ENCODE data around the gene DROSHA.
"Not testable (repeated sequence)": the region's sequence is repeated elsewhere in the genome, so short reads cannot be mapped to it uniquely, and the experiment has no call there.

Gene DROSHA

DNA sequence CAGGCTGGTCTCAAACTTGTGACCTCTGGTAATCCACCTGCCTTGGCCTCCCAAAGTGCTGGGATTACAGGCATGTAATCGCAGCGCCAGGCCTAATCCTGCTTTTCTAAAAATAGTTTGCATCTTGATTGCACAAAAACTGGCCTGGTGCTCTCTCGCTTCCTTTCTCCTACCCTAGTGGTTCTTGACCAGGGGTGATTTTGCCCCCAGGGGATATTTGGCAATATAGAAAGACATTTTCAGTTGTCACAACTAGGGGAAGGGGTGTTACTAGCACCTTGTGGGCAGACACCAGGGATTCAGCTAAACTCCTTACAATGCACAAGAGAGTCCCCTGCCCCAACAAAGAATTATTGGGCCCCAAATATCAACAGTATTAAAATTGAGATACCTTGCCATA is 139.8 kb downstream of the DROSHA start:
- intact Hi-C loops (cut with DNase I), result no loop called here
- no peak for DNase-seq

DNA sequence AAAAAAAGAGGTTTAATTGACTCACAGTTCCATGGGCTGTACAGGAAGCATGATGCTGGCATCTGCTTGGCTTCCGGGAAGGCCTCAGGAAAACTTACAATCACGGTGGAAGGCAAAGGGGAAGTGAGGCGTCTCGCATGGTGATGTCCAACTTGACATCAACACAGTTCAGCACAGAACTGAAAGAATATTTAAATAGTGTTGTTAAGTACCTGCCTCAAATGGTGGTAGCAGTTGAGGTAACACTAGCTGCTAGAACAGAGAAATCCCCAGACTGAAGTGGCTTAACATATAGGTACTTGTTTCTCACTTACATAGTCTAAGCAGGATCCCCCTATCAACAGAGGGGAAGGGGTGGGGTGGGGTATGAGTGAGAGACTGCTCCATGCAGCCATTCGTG is 141.6 kb downstream of the DROSHA start:
- no peak for DNase-seq
- intact Hi-C loops (cut with DNase I), result no loop called here

DNA sequence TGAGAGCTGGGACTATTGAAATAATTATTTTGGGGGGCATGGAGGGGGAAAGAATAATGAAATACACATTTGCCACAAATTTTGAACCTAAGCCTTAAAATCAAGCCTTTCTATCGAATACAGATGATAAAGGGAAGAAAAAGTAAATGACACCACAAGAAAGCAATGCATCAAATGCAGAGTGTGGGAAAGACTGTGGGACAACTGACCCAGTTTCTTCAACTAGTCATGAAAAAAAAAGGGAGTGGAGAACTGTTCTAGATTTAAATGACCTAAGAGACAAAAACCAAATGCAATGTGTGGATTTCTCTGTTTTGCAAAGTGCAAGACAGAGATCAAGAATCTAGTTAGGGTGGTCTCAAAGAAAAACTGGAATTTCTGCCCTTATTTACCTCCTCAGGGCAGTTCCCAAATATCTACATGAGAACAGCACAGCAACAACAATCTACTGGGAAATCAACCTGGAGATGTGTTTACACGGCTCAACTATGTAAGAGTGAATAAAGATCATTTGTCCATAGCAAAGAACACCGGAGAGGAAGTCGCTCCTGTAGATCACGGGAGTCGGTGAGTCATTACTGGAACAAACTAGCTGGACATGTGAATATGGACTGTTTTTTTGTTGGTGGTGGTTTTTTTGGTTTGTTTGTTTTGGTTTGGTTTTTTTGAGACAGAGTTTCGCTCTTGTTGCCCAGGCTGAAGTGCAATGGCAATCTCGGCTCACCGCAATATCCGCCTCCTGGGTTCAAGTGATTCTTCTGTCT is 145.9 kb downstream of the DROSHA start:
- intact Hi-C loops (cut with DNase I), result no loop called here
- DNase-seq, result no peak

GRCh38 chr5:31383734-31384133 is 148.2 kb downstream of the DROSHA start:
- intact Hi-C loops (cut with DNase I), result no loop called here
- DNase-seq, result no peak

- intact Hi-C loops (cut with DNase I), result no loop called here
- no peak for DNase-seq
Observed at GRCh38 chr5:31382051-31382878, 149.6 kb downstream of the DROSHA start.

DNA sequence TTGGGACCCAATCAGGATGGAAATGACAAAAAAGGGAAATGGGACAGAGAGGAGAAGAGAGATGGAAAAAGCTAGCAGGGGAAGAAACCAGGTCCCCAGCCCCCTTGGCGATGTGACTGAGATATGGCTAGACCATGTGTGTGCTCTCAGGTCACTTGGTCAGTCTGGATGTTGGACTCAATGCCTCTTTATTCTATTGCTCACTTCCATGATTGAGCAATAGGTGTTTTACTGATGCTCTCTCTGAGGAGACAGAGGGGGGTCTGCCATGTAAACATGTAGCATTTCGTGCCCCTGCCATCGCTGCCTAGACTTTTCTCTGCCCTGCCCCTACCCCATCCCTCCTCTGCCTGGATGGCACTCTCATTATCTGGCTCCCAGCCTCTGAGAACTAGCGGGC is 150.6 kb downstream of the DROSHA start:
- intact Hi-C loops (cut with DNase I), result no loop called here
- no peak for DNase-seq

GRCh38 chr5:31380049-31380448 is 151.8 kb downstream of the DROSHA start:
- no peak for DNase-seq
- intact Hi-C loops (cut with DNase I), result no loop called here

GRCh38 chr5:31378838-31379237 is 153.1 kb downstream of the DROSHA start:
- intact Hi-C loops (cut with DNase I), result no loop called here
- no peak for DNase-seq

DNA sequence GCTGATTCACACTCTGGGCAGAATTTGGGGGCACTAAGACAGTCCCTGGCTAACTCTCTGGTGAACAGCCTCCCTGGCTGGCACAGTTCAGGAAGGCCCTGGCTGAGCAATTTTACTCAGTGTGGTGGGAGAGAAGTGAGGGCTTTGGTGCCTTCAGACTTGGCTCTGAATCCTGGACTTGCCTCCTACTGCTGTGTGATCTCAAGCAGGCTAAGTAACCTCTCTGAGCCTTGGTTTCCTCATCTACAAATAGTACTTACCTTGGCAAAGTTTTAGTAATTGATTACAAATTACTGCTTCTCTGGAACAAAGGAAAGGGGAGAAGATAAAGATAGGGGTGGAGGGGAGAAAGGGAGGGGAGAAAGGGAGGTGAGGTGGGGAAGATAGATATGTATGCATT is 153.8 kb downstream of the DROSHA start:
- intact Hi-C loops (cut with DNase I), result no loop called here
- DNase-seq, result no peak

GRCh38 chr5:31377274-31377946 is 154.5 kb downstream of the DROSHA start:
- no peak for DNase-seq
- intact Hi-C loops (cut with DNase I), result no loop called here

DNA sequence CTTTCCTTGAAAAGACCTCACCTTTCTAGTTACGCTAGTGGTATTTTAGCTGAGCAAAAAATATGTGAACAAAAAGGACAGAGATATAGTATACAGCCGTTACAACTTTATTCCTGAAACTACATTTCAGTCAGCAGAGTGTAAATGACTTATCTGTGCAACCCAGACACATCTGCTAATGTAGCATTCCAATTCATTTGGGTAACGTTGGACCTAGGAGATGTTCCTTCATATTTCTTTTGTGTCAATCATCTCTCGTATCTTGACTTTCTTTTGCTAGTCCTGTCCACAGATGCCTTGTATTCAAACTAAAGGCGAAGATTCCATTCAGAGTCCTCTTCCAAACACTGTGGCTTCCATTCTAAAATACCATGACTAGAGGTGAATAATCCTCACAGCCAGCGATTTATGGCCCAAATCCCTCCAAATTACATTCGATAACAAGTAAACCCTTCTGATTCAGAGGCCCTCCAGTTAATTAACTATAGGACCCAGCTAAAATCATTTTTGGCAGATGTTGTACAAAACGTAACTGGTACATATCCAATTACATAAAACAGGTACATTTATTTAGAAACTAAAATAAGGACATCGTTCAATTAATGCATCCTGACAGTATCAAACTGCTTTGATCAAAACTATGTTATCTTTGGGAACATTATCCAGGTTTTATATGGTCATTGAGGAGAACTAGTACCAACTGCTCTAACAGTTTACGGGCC is 155.7 kb downstream of the DROSHA start:
- no peak for DNase-seq
- intact Hi-C loops (cut with DNase I), result no loop called here

DNA sequence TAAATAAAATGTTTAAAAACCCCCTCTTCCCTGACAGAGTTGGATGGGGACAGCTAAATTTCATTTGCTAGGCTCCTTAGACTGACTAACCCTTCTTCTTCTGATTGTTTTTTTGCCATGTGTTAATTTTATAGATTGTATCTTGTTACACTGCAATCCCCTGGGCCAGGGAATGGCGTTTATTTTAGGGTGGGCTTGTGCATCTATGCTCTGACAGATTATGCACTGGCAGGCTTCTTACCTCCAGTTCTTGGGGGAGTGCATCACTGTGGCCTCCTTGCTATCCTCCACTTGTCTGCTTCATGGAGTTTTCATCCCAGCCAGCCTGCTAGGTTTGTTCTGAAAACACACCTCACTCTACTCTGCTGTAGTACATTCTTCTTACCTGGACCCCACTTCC is 159.8 kb downstream of the DROSHA start:
- intact Hi-C loops (cut with DNase I), result no loop called here
- DNase-seq, result no peak

DNA sequence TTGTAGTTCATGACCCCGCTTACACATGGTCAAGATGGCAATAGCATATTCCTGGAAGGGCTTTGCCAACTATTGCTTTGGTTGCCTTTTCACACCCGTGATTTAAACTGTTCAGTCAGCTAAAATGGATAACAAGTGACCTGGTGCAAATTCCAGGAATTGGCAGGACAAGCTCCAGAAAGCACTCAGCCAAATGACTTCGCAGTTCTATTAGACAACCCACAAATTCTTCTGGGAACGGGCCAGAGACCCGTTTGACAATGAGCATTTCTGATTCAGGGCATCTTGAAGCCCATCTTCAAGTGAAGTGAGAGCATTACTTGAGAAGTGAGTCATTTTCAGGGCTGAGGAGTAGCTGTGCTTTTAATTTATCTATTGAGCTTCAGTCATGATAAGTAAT is 165.0 kb downstream of the DROSHA start:
- intact Hi-C loops (cut with DNase I), result no loop called here
- no peak for DNase-seq

GRCh38 chr5:31365776-31366175 is 166.1 kb downstream of the DROSHA start:
- no peak for DNase-seq
- intact Hi-C loops (cut with DNase I), result no loop called here

DNA sequence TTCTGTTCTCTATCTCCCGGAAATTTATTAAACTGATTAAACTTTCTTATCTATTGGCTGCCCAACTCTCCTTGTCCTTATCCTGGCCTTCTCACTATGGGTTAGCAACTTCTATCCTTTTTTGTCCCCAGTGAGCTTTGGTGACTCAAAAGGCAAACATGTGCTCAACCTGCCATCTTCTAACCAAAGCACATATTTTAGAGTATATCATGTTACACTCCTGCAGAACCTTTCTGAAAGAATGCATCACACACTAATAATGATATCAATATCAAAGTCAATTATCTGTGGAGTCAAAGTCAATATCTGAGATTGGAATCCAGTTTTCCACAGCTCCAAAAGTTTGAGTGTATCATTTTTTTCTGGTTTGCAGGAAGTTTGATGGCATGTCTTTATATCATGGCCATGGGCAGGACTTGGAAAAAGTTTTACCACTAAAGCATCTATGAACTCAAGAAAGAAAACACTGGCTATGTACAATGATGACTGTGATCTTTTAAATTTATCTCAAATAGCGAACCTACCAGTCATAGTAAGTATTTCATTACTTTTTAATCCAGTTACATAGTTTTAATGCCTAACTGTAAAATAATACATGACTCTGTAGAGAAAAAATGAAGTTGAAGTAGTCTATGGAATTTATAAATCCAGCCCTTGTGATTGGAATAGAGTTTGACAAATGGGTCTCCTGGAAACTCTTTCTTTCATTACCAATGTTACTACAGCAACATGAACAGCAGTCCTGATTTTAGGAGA is 166.8 kb downstream of the DROSHA start:
- intact Hi-C loops (cut with DNase I), result no loop called here
- no peak for DNase-seq

GRCh38 chr5:31362931-31363568 is 168.8 kb downstream of the DROSHA start:
- DNase-seq, result no peak
- intact Hi-C loops (cut with DNase I), result no loop called here

GRCh38 chr5:31362529-31362900 is 169.4 kb downstream of the DROSHA start:
- intact Hi-C loops (cut with DNase I), result no loop called here
- no peak for DNase-seq

DNA sequence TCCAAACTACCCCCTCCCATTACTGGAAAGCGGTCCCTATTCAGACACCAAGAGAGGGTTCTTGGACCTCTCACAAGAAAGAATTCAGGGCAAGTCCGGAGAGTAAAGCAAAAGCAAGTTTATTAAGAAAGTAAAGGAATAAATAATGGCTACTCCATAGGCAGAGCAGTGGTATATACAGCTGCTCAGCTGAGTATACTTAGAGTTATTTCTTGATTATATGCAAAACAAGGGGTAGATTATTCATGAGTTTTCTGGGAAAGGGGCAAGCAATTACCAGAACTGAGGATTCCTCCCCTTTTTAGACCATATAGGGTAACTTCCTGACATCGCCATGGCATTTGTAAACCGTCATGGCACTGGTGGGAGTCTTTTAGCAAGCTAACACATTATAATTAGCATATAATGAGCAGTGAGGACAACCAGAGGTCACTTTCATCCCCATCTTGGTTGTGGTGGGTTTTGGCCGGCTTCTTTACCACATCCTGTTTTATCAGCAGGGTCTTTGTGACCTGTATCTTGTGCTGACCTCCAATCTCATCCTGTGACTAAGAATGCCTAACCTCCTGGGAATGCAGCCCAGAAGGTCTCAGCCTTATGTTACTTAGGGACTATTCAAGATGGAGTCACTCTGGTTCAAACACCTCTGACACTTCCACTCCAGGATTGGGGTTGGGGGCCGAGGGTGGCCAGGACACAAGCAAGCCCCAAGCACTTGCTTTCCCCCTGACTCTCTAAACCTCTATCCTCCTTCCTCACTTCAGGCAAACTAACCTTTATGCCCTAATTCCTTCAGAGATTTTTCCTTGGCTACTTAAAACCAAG is 170.0 kb downstream of the DROSHA start:
- DNase-seq; intact Hi-C loops (cut with DNase I): not testable (repeated sequence)

DNA sequence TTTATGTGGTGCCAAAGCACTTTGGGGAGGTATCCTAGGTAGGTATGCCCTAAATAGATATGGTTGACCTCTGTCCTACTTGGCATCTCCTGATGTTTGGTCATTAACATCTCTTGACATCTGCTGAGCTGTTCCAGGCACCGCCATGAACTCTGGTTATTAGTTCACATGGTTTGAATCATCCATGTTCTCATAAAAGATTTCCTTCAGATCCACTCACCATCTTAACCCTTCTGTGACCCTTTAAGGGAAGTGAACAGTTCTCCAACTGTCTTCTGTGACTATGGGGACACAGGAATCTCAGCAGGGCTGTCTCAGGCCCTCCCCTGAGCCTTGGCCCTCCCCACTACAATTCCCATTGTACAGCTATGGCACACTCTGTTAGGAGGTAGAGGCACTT is 170.7 kb downstream of the DROSHA start:
- DNase-seq, result no peak
- intact Hi-C loops (cut with DNase I), result no loop called here
